GM12878 (cell line): ENCODE results near the gene NEUROG2.

Experiments
- FOXM1 ChIP-seq: IDR thresholded peaks from 2 replicates; pipeline ENCODE4 v1.6.1; 2012; ENCODE audit warnings: low read depth, mild to moderate bottlenecking, inconsistent platforms, low read length, moderate library complexity
- JUNB ChIP-seq: IDR thresholded peaks from 2 replicates; pipeline ENCODE4 v1.6.1; 2016; ENCODE audit warnings: antibody characterized with exemption, mild to moderate bottlenecking
- NR2C2 ChIP-seq: IDR thresholded peaks from 2 replicates; pipeline ENCODE4 v1.6.1; 2011; ENCODE audit warnings: borderline replicate concordance, low read depth; ENCODE audit not compliant: control insufficient read depth, insufficient read length
- SP1 ChIP-seq: IDR thresholded peaks from one replicate; pipeline ENCODE4 v1.6.1; 2011; ENCODE audit warnings: low read depth, low read length
- ZSCAN29 ChIP-seq: fragments of 450-650 bp; IDR thresholded peaks from 2 replicates; pipeline ENCODE4 v1.6.1; 2017; ENCODE audit warnings: mild to moderate bottlenecking, moderate library complexity
- TF ChIP-seq, protein P1 (sequence below), 3 experiments: IDR thresholded peaks in 2 of 3; conservative IDR thresholded peaks in 1 of 3; 2 replicates each; pipeline ENCODE4 v1.5.1; 2011; ENCODE audit warnings: low read depth in 3 of 3, low read length in 3 of 3, mild to moderate bottlenecking in 3 of 3, control low read depth in 2 of 3, moderate library complexity in 2 of 3, inconsistent platforms in 1 of 3, mixed read lengths in 1 of 3; ENCODE audit not compliant: control insufficient read depth in 2 of 3, insufficient read depth in 1 of 3; ENCODE audit errors: extremely low read depth in 1 of 3

DNA sequence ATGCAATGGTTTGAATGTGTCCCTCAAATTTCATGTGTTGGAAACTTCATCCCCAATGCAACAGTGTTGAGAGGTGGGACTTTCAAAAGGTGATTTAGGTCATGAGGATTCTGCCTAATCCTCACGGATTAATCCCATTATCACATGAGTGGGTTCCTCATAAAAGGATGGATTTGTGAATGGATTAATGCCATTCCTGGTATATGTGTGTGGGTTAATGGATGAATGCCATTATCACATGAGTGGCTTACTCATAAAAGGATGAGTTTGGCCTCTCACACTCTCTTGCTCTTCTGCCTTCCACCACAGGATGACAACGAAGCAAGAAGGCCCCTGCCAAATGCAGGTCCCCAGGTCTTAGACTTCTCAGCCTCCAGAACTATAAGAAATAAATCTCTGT lies 30.5 kb upstream of the NEUROG2 start:
- TF ChIP-seq SP1 (no peak), FOXM1 (no peak), ZSCAN29 (no peak), JUNB (no peak), NR2C2 (no peak)
- TF ChIP-seq, protein P1, sequence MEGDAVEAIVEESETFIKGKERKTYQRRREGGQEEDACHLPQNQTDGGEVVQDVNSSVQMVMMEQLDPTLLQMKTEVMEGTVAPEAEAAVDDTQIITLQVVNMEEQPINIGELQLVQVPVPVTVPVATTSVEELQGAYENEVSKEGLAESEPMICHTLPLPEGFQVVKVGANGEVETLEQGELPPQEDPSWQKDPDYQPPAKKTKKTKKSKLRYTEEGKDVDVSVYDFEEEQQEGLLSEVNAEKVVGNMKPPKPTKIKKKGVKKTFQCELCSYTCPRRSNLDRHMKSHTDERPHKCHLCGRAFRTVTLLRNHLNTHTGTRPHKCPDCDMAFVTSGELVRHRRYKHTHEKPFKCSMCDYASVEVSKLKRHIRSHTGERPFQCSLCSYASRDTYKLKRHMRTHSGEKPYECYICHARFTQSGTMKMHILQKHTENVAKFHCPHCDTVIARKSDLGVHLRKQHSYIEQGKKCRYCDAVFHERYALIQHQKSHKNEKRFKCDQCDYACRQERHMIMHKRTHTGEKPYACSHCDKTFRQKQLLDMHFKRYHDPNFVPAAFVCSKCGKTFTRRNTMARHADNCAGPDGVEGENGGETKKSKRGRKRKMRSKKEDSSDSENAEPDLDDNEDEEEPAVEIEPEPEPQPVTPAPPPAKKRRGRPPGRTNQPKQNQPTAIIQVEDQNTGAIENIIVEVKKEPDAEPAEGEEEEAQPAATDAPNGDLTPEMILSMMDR (IDR thresholded peaks at IDR 0.05 in 2 of 3, conservative IDR thresholded peaks at IDR 0.05 in 1 of 3; ENCODE audit: control insufficient read depth in 2 of 3, extremely low read depth in 1 of 3, insufficient read depth in 1 of 3, low read depth in 3 of 3, low read length in 3 of 3): no peak
